HepG2 (cell line): ENCODE data around the gene ZCCHC24. TPM values are rescaled to one million over a fixed set of nuclear protein-coding genes. Genes with fewer than 3 reads are reported as not detected.

Experiments used
- FOSL1 ChIP-seq: sonication (generic); formaldehyde crosslinking; IDR thresholded peaks from 2 replicates; pipeline ENCODE4 v1.9.0; 2021; ENCODE audit warnings: missing genetic modification reagents, borderline replicate concordance
- HES4 ChIP-seq: sonication (generic); formaldehyde crosslinking; IDR thresholded peaks from 2 replicates; pipeline ENCODE4 v1.9.0; 2021; ENCODE audit warnings: mild to moderate bottlenecking, missing genetic modification reagents, borderline replicate concordance
- ISX ChIP-seq: sonication (generic); formaldehyde crosslinking; conservative IDR thresholded peaks from 2 replicates; pipeline ENCODE4 v1.5.0; 2020; ENCODE audit warnings: missing genetic modification reagents
- NR3C1 ChIP-seq: sonication (generic); formaldehyde crosslinking; IDR thresholded peaks from 2 replicates; pipeline ENCODE4 v1.4.0; 2020; ENCODE audit warnings: missing genetic modification reagents
- PBX2 ChIP-seq: IDR thresholded peaks from 2 replicates; pipeline ENCODE4 v1.6.1; 2016; ENCODE audit warnings: control low read depth
- PBX3 ChIP-seq: sonication (generic); formaldehyde crosslinking; IDR thresholded peaks from 2 replicates; pipeline ENCODE4 v1.8.1; 2023; ENCODE audit warnings: missing genetic modification reagents, inconsistent platforms, borderline replicate concordance
- PCBP1 ChIP-seq: fragments of 200-400 bp; formaldehyde crosslinking; IDR thresholded peaks from 2 replicates; pipeline ENCODE4 v1.6.1; 2017; ENCODE audit warnings: mild to moderate bottlenecking, low read depth, low read length, borderline replicate concordance
- PRDM10 ChIP-seq: sonication (generic); formaldehyde crosslinking; IDR thresholded peaks from 2 replicates; pipeline ENCODE4 v1.4.0; 2020; ENCODE audit warnings: low read depth, missing genetic modification reagents
- PRDM4 ChIP-seq: sonication (generic); formaldehyde crosslinking; IDR thresholded peaks from 2 replicates; pipeline ENCODE4 v1.9.0; 2021; ENCODE audit warnings: missing genetic modification reagents, borderline replicate concordance
- SALL1 ChIP-seq: sonication (generic); formaldehyde crosslinking; IDR thresholded peaks from 2 replicates; pipeline ENCODE4 v1.8.0; 2022; ENCODE audit warnings: mild to moderate bottlenecking, missing genetic modification reagents
- SIN3A ChIP-seq: IDR thresholded peaks from 2 replicates; pipeline ENCODE4 v1.6.1; 2011; ENCODE audit warnings: low read depth, mild to moderate bottlenecking, control low read depth, low read length, borderline replicate concordance
- TEF ChIP-seq: sonication (generic); formaldehyde crosslinking; IDR thresholded peaks from 2 replicates; pipeline ENCODE4 v1.5.0; 2020; ENCODE audit warnings: missing genetic modification reagents
- ZFP36L1 ChIP-seq: sonication (generic); formaldehyde crosslinking; IDR thresholded peaks from 2 replicates; pipeline ENCODE4 v1.8.0; 2022; ENCODE audit warnings: mild to moderate bottlenecking, missing genetic modification reagents, moderate library complexity
- ZNF34 ChIP-seq: sonication (generic); formaldehyde crosslinking; IDR thresholded peaks from 2 replicates; pipeline ENCODE4 v1.4.0; 2020; ENCODE audit warnings: mild to moderate bottlenecking, missing genetic modification reagents, borderline replicate concordance
- ZNF781 ChIP-seq: sonication (generic); formaldehyde crosslinking; IDR thresholded peaks from 2 replicates; pipeline ENCODE4 v1.5.1; 2020; ENCODE audit warnings: borderline replicate concordance, mild to moderate bottlenecking, missing genetic modification reagents; ENCODE audit errors: not compliant biosample characterization
- polyA plus RNA-seq, 8 experiments: library from polyadenylated mRNA; depleted of rRNA in 3 of 8; stranded (reverse) in 7 of 8; unstranded in 1 of 8; fragments of >200 nt; fragmentation: Illumina TruSeq in 4 of 8; extraction: Trizol in 4 of 8; gene quantifications; 2 replicates each; pipeline versions ENCODE4 v1.2.1 to v1.2.3, GENCODE V29; 2011 to 2016; ENCODE audit warnings: low read depth in 4 of 8, missing spikeins in 1 of 8, mixed read lengths in 1 of 8; ENCODE audit not compliant: insufficient read depth in 1 of 8
- total RNA-seq, 5 experiments: library from RNA; depleted of rRNA; stranded (reverse); fragments of >200 nt; fragmentation: Illumina TruSeq; extraction: Trizol; gene quantifications; 2 replicates each; pipeline ENCODE4 v1.2.3, GENCODE V29; 2016; ENCODE audit warnings: low read depth in 1 of 5

The ZCCHC24 gene
- total and polyA plus RNA-seq, 2 of the 13 experiments (the other 11 are each of a cell fraction or from before 2014, with no cell fraction given), result 3.1 to 7.9 TPM

GRCh38 chr10:79335470-79336235 lies 109.8 kb downstream of the ZCCHC24 start (continued):
- TF ChIP-seq PRDM10 (CRISPR knock-in tag) (peak; percentile 93), FOSL1 (CRISPR knock-in tag) (0 out of 2 replicates have a peak, but pooled peaks have one; percentile 20), TEF (CRISPR knock-in tag) (no peak), ZNF34 (no peak), PBX2 (CRISPR knock-in tag) (no peak), SALL1 (peak; percentile 95), SIN3A (no peak), NR3C1 (CRISPR knock-in tag) (no peak), PCBP1 (0 out of 2 replicates have a peak, but pooled peaks have one; percentile 60), ZNF781 (CRISPR knock-in tag) (no peak), PBX3 (no peak), ISX (CRISPR knock-in tag) (no peak), HES4 (CRISPR knock-in tag) (no peak), PRDM4 (CRISPR knock-in tag) (no peak), ZFP36L1 (CRISPR knock-in tag) (peak; percentile 22; the same call in 1 of the 2 replicates)
